GM19023 (cell line): ENCODE results near the gene SMURF1.
"Not testable (repeated sequence)": the region's sequence is repeated elsewhere in the genome, so short reads cannot be mapped to it uniquely, and the experiment has no call there.

ENCODE experiments used
- ATAC-seq: cut with Tn5 transposase; IDR thresholded peaks from one replicate; pipeline ENCODE4 v1.9.1; 2021; ENCODE audit warnings: mild to moderate bottlenecking, moderate library complexity; ENCODE audit not compliant: unreplicated experiment

The SMURF1 gene

GRCh38 chr7:99143853-99144672 is at the start of gene SMURF1:
TSS of gene SMURF1 (minus strand) at chr7:99144108. CDS start at chr7:99143780, 328 bp downstream.
- peak; percentile 85 for ATAC-seq

- ATAC-seq = no peak
Measured at GRCh38 chr7:99191869-99192596, 48.1 kb upstream of the SMURF1 start.

GRCh38 chr7:99190359-99191009 is 46.6 kb upstream of the SMURF1 start:
- ATAC-seq = no peak

GRCh38 chr7:99189222-99189621 is 45.3 kb upstream of the SMURF1 start:
- ATAC-seq = no peak

GRCh38 chr7:99188221-99188620 is 44.3 kb upstream of the SMURF1 start:
- ATAC-seq = no peak

GRCh38 chr7:99184532-99185218 is 40.8 kb upstream of the SMURF1 start:
- no peak for ATAC-seq

- ATAC-seq = no peak
Measured at GRCh38 chr7:99180067-99180650, 36.3 kb upstream of the SMURF1 start.

- ATAC-seq = no peak
Measured at GRCh38 chr7:99177165-99177564, 33.3 kb upstream of the SMURF1 start.

- ATAC-seq = no peak
Measured at GRCh38 chr7:99173787-99174186, 29.9 kb upstream of the SMURF1 start.

- no peak for ATAC-seq
Measured at GRCh38 chr7:99171731-99172130, 27.8 kb upstream of the SMURF1 start.

- no peak for ATAC-seq
Measured at GRCh38 chr7:99170730-99171074, 26.8 kb upstream of the SMURF1 start.

GRCh38 chr7:99170065-99170729 is 26.3 kb upstream of the SMURF1 start:
- no peak for ATAC-seq

- no peak for ATAC-seq
Measured at GRCh38 chr7:99167072-99167471, 23.2 kb upstream of the SMURF1 start.

GRCh38 chr7:99165816-99166215 is 21.9 kb upstream of the SMURF1 start:
- ATAC-seq = no peak

- ATAC-seq = not testable (repeated sequence)
Measured at GRCh38 chr7:99163669-99164068, 19.8 kb upstream of the SMURF1 start.

GRCh38 chr7:99156649-99157048 is 12.7 kb upstream of the SMURF1 start:
- no peak for ATAC-seq

GRCh38 chr7:99155211-99155610 is 11.3 kb upstream of the SMURF1 start:
- ATAC-seq = no peak

GRCh38 chr7:99146979-99147378 is 3.1 kb upstream of the SMURF1 start:
- no peak for ATAC-seq

- ATAC-seq = peak; percentile 34
Measured at GRCh38 chr7:99143521-99143852, 421 bp downstream of the SMURF1 start.

GRCh38 chr7:99142727-99143520 is 984 bp downstream of the SMURF1 start:
- peak; percentile 3 for ATAC-seq
